Stimulated activated CD4-positive, alpha-beta T cell treated with anti-CD3 and anti-CD28 coated beads, Interleukin-15, amount 100 ng/mL, for 1 hour (primary cell): ENCODE results near the gene MEF2D.

ENCODE experiments used
- DNase-seq, 2 donors: peaks; one replicate each; pipeline ENCODE4 v3.0.0-alpha.2; 2020; ENCODE audit warnings: low read depth in 1 of 2, low spot score in 1 of 2

The MEF2D gene

GRCh38 chr1:156500793-156501506 lies 375 bp upstream of the MEF2D start:
- peak; percentile 90 to 95 for DNase-seq

- no peak for DNase-seq
Observed at GRCh38 chr1:156499842-156500542, 583 bp downstream of the MEF2D start.

GRCh38 chr1:156499194-156499841 lies 1.3 kb downstream of the MEF2D start:
- no peak for DNase-seq

- DNase-seq, result no peak
Observed at GRCh38 chr1:156498432-156499193, 2.0 kb downstream of the MEF2D start.

GRCh38 chr1:156497743-156498431 lies 2.7 kb downstream of the MEF2D start:
- no peak for DNase-seq

GRCh38 chr1:156497078-156497742 lies 3.4 kb downstream of the MEF2D start:
- no peak for DNase-seq

- DNase-seq, result no peak
Observed at GRCh38 chr1:156496211-156496761, 4.3 kb downstream of the MEF2D start.

- DNase-seq, result no peak
Observed at GRCh38 chr1:156495401-156496140, 5.0 kb downstream of the MEF2D start.

- DNase-seq, result no peak
Observed at GRCh38 chr1:156494309-156494895, 6.2 kb downstream of the MEF2D start.

GRCh38 chr1:156493742-156494141 lies 6.8 kb downstream of the MEF2D start:
- no peak for DNase-seq

- DNase-seq, result no peak
Observed at GRCh38 chr1:156493154-156493631, 7.4 kb downstream of the MEF2D start.

GRCh38 chr1:156492591-156493080 lies 7.9 kb downstream of the MEF2D start:
- DNase-seq, result no peak

- no peak for DNase-seq
Observed at GRCh38 chr1:156492013-156492590, 8.5 kb downstream of the MEF2D start.

GRCh38 chr1:156491151-156491949 lies 9.2 kb downstream of the MEF2D start:
- DNase-seq, result no peak

- DNase-seq, result no peak
Observed at GRCh38 chr1:156490401-156491032, 10.1 kb downstream of the MEF2D start.

- DNase-seq, result no peak
Observed at GRCh38 chr1:156489935-156490293, 10.7 kb downstream of the MEF2D start.
